ENCODE data around the gene CAMKV. TPM values are rescaled to one million over a fixed set of nuclear protein-coding genes. Genes with fewer than 3 reads are reported as not detected.

The CAMKV gene
- total RNA-seq, 1 experiment from 2014 or later = 0.10 TPM

Other genes with a start within 250 kb of the CAMKV start
- 246 TPM for gene APEH, start 195.6 kb downstream of the CAMKV start, total RNA-seq (2021; ENCODE audit: unreplicated experiment)
- gene MST1, start 180.4 kb downstream of the CAMKV start, total RNA-seq (2021; ENCODE audit: unreplicated experiment) = 15.4 TPM
- gene RNF123, start 180.3 kb downstream of the CAMKV start, total RNA-seq (2021; ENCODE audit: unreplicated experiment) = 71.9 TPM
- gene AMIGO3, start 150.2 kb downstream of the CAMKV start, total RNA-seq (2021; ENCODE audit: unreplicated experiment) = 0.32 TPM
- gene GMPPB, start 146.0 kb downstream of the CAMKV start, total RNA-seq (2021; ENCODE audit: unreplicated experiment) = 24.1 TPM
- 30.6 TPM for gene IP6K1, start 83.4 kb downstream of the CAMKV start, total RNA-seq (2021; ENCODE audit: unreplicated experiment)
- gene CDHR4, start 70.0 kb downstream of the CAMKV start, total RNA-seq (2021; ENCODE audit: unreplicated experiment) = not detected
- 1.6 TPM for gene INKA1, start 66.6 kb downstream of the CAMKV start, total RNA-seq (2021; ENCODE audit: unreplicated experiment)
- 2.6 TPM for gene UBA7, start 56.0 kb downstream of the CAMKV start, total RNA-seq (2021; ENCODE audit: unreplicated experiment)
- gene TRAIP, start 13.3 kb downstream of the CAMKV start, total RNA-seq (2021; ENCODE audit: unreplicated experiment) = 25.5 TPM
- gene MST1R, start 34.0 kb upstream of the CAMKV start, total RNA-seq (2021; ENCODE audit: unreplicated experiment) = 113 TPM
- gene MON1A, start 59.9 kb upstream of the CAMKV start, total RNA-seq (2021; ENCODE audit: unreplicated experiment) = 9.0 TPM
- gene RBM6, start 70.2 kb upstream of the CAMKV start, total RNA-seq (2021; ENCODE audit: unreplicated experiment) = 58.3 TPM
- gene RBM5, start 219.0 kb upstream of the CAMKV start, total RNA-seq (2021; ENCODE audit: unreplicated experiment) = 89.1 TPM